ENCODE results near the gene ZNF646.

DNA sequence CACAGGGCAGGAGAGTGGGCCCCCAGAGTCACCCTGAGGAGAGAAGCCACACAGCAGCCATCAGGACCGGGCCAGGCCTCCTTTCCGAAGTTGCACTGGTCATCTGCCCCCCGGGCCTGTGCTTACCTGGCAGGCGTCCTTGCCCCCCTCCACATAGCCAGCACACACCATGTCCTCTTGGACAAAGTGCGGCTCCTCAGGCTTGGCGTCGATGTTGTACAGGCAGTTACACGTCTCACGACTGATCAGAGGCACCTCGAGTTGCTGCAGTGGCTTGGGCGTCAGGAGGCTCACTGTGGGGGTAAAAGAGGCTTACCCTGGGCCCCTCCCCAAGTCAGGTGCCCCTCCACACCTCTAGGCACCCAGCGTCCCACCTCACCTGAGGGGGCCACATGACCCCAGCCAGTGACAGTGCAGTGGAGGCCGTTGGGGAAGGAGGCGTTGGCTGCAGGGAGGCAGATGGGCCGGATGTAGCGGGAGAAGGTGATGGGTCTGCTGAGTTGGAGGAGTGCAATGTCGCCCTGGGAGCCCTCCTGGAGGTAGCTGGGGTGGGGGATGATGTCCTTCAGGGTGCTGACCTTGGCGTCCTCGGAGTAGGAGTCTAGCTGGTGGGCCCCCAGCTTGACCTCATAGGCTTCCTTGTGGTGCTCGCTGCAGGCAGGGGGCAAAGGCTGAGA, 58.2 kb downstream of the ZNF646 start:
- TF ChIP-seq, protein P1, sequence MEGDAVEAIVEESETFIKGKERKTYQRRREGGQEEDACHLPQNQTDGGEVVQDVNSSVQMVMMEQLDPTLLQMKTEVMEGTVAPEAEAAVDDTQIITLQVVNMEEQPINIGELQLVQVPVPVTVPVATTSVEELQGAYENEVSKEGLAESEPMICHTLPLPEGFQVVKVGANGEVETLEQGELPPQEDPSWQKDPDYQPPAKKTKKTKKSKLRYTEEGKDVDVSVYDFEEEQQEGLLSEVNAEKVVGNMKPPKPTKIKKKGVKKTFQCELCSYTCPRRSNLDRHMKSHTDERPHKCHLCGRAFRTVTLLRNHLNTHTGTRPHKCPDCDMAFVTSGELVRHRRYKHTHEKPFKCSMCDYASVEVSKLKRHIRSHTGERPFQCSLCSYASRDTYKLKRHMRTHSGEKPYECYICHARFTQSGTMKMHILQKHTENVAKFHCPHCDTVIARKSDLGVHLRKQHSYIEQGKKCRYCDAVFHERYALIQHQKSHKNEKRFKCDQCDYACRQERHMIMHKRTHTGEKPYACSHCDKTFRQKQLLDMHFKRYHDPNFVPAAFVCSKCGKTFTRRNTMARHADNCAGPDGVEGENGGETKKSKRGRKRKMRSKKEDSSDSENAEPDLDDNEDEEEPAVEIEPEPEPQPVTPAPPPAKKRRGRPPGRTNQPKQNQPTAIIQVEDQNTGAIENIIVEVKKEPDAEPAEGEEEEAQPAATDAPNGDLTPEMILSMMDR (IDR thresholded peaks at IDR 0.05; ENCODE audit: low read length) = no peak
- no peak for TF ChIP-seq EZH2 (optimal IDR thresholded peaks at IDR 0.05; ENCODE audit: low read depth, low read length)

Measured in MM.1S (cell line).